Smooth muscle cell (in vitro differentiated cells): ENCODE results near the gene AUH. TPM values are rescaled to one million over a fixed set of nuclear protein-coding genes. Genes with fewer than 3 reads are reported as not detected.

ENCODE experiments used
- DNase-seq: peaks from one replicate; lab custom pipeline; 2025; ENCODE audit not compliant: unreplicated experiment; lab: John Stamatoyannopoulos, UW
- H2AFZ ChIP-seq: fragments of 200-600 bp; sonication (generic); 2 replicates; pipeline ENCODE4 v1.6.0; 2016; ENCODE audit warnings: antibody characterized with exemption, low read depth, mild to moderate bottlenecking
- H3F3A ChIP-seq: fragments of 200-600 bp; sonication (generic); 2 replicates; pipeline ENCODE4 v1.6.0; 2017; ENCODE audit warnings: antibody characterized with exemption, low read depth
- H3K27ac ChIP-seq: fragments of 200-600 bp; sonication (generic); 2 replicates; pipeline ENCODE4 v1.5.1; 2016; ENCODE audit warnings: low read depth, mild to moderate bottlenecking
- H3K27me3 ChIP-seq: fragments of 200-600 bp; sonication (generic); 2 replicates; pipeline ENCODE4 v1.6.1; 2016; ENCODE audit warnings: low read depth, mild to moderate bottlenecking
- H3K36me3 ChIP-seq: fragments of 200-600 bp; sonication (generic); 2 replicates; pipeline ENCODE4 v1.5.1; 2016; ENCODE audit warnings: low read depth
- H3K4me1 ChIP-seq: fragments of 200-600 bp; sonication (generic); 2 replicates; pipeline ENCODE4 v1.5.1; 2016; ENCODE audit warnings: low read depth
- H3K4me2 ChIP-seq: fragments of 200-600 bp; sonication (generic); 2 replicates; pipeline ENCODE4 v1.6.0; 2016; ENCODE audit warnings: mild to moderate bottlenecking
- H3K4me3 ChIP-seq: fragments of 200-600 bp; sonication (generic); 2 replicates; pipeline ENCODE4 v1.5.1; 2016; ENCODE audit warnings: mild to moderate bottlenecking
- H3K79me2 ChIP-seq: fragments of 200-600 bp; sonication (generic); 2 replicates; pipeline ENCODE4 v1.6.0; 2016; ENCODE audit warnings: low read depth, mild to moderate bottlenecking
- H3K9ac ChIP-seq: fragments of 200-600 bp; sonication (generic); 2 replicates; pipeline ENCODE4 v1.6.0; 2016; ENCODE audit warnings: low read depth
- H3K9me3 ChIP-seq: fragments of 200-600 bp; sonication (generic); replicated peaks from 2 replicates; pipeline ENCODE4 v1.5.1; 2016; ENCODE audit warnings: low read depth
- H4K20me1 ChIP-seq: fragments of 200-600 bp; sonication (generic); 2 replicates; pipeline ENCODE4 v1.6.0; 2016; ENCODE audit warnings: low read depth
- WGBS: methylation state at CpG from one replicate; pipeline ENCODE4 v1.1.7; 2016; ENCODE audit warnings: low lambda C conversion rate; 5-methylcytosine and 5-hydroxymethylcytosine counted together
- polyA plus RNA-seq: library from polyadenylated mRNA; unstranded; fragments of >200 nt; fragmentation: Nextera tagmentation; extraction: Ambion mirVana; gene quantifications from 2 replicates; pipeline ENCODE4 v1.2.1, GENCODE V29; 2016
- total RNA-seq: library from RNA; depleted of rRNA; stranded (reverse); fragments of >200 nt; gene quantifications from 2 replicates; pipeline ENCODE4 v1.2.3, GENCODE V29; 2014
- TF ChIP-seq, protein P1 (sequence below): fragments of 200-600 bp; sonication (generic); IDR thresholded peaks from 2 replicates; pipeline ENCODE4 v1.5.1; 2017; ENCODE audit warnings: borderline replicate concordance, mild to moderate bottlenecking, antibody characterized with exemption; ENCODE audit not compliant: insufficient read depth, poor library complexity, severe bottlenecking

Gene AUH
- total and polyA plus RNA-seq, 2 experiments from 2014 or later, result 8.7 TPM

DNA sequence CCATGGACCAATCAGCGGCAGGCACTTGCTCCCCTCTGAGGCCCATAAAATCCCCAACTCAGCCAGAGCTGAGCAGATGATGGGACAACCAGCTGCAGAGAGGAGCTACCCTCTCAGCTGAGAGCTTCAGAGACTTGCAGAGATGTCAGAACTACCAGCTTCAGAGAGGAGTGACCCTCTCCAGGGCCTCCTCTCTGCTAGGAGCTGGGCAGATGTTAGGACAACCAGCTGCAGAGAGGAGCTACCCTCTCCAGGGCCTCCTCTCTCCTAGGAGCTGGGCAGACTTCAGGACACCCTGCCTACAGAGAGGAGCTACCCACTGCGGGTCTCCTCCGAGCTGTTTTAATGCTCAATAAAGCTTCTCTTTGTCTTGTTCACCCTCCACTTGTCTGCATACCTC lies 3.0 kb upstream of the AUH start:
- Histone ChIP-seq H3K9me3 (no peaks in the 10 kb centered on the region), H2AFZ (no peak overlapping the region), H3K27ac (no peak overlapping the region), H3K4me2 (no peak overlapping the region), H3F3A (no peaks in the 10 kb centered on the region), H3K9ac (no peak overlapping the region), H4K20me1 (no peaks in the 10 kb centered on the region), H3K79me2 (peaks cover 13% of the 10 kb centered on the region), H3K36me3 (no peaks in the 10 kb centered on the region), H3K4me3 (no peak overlapping the region), H3K27me3 (no peaks in the 10 kb centered on the region), H3K4me1 (peaks cover 4% of the 10 kb centered on the region)
- 100% methylated on average over 3 of the region's 3 CpGs for WGBS
- TF ChIP-seq, protein P1, sequence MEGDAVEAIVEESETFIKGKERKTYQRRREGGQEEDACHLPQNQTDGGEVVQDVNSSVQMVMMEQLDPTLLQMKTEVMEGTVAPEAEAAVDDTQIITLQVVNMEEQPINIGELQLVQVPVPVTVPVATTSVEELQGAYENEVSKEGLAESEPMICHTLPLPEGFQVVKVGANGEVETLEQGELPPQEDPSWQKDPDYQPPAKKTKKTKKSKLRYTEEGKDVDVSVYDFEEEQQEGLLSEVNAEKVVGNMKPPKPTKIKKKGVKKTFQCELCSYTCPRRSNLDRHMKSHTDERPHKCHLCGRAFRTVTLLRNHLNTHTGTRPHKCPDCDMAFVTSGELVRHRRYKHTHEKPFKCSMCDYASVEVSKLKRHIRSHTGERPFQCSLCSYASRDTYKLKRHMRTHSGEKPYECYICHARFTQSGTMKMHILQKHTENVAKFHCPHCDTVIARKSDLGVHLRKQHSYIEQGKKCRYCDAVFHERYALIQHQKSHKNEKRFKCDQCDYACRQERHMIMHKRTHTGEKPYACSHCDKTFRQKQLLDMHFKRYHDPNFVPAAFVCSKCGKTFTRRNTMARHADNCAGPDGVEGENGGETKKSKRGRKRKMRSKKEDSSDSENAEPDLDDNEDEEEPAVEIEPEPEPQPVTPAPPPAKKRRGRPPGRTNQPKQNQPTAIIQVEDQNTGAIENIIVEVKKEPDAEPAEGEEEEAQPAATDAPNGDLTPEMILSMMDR, result no peak
- no peak for DNase-seq

DNA sequence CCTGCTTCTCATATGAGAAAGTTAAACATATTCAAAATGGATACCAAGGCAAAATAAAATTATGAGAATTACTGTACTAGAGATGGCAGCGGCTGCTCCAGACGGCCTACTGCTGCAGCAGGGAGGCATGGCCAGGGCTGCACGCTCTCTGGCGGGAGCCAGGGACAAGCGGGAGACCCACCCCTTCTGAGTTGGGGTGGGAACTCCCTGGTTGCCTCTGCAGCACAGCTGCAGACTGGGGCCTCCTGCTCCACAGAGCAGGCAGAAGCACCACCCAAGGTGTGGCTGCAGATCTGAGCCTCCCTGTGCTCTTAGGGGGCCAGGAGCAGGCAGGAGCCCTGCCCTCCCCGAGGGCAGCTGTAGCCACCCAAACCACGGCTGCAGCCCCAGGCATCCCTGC lies 2.3 kb upstream of the AUH start:
- Histone ChIP-seq H3K9ac (no peak overlapping the region), H3K4me2 (no peak overlapping the region), H3K79me2 (peaks cover 20% of the 10 kb centered on the region), H3K4me1 (peaks cover 4% of the 10 kb centered on the region), H3F3A (no peaks in the 10 kb centered on the region), H2AFZ (no peak overlapping the region), H3K9me3 (no peaks in the 10 kb centered on the region), H4K20me1 (no peaks in the 10 kb centered on the region), H3K36me3 (no peaks in the 10 kb centered on the region), H3K27ac (no peak overlapping the region), H3K4me3 (no peak overlapping the region), H3K27me3 (no peaks in the 10 kb centered on the region)
- WGBS, result 100% methylated on average over 7 of the region's 7 CpGs
- no peak for DNase-seq
- TF ChIP-seq, protein P1, result no peak

- Histone ChIP-seq H3K36me3 (no peaks in the 10 kb centered on the region), H2AFZ (peak overlapping the region; percentile 100), H3K27ac (no peak overlapping the region), H3K9ac (no peak overlapping the region), H3K4me1 (peaks cover 4% of the 10 kb centered on the region), H3K4me3 (peak overlapping the region; percentile 87), H3K79me2 (peaks cover 28% of the 10 kb centered on the region), H3K9me3 (no peaks in the 10 kb centered on the region), H4K20me1 (no peaks in the 10 kb centered on the region), H3K4me2 (peak overlapping the region; percentile 98), H3K27me3 (no peaks in the 10 kb centered on the region), H3F3A (no peaks in the 10 kb centered on the region)
- TF ChIP-seq, protein P1, result no peak
- 57% methylated on average over 15 of the region's 15 CpGs for WGBS
- DNase-seq, result no peak
These were observed 413 bp upstream of the AUH start for GRCh38 chr9:91362051-91362611.
